Measurements from ENCODE around the gene SYNPR.

The SYNPR gene

DNA sequence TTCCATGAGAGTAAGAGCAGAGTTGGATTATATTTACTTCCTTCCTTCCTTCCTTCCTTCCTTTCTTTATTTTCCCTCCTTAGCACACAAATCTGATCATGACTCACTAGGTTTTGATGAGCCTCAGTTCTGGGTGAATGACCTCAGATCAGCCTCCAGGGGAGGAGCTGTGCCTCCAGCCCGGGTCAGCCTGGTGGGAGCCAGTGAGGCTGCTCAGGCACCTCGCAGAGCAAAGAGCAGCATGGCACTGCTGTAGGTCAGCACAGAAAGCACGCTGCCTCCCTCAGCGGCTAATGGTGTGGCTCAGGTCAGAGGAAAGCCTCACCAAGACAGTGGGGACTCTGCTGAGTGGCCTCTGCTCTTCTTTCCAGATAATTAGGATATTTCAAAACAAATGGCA, 108.5 kb downstream of the SYNPR start:
- no peak for DNase-seq

GRCh38 chr3:63387568-63387967, 109.5 kb downstream of the SYNPR start:
- no peak for DNase-seq

DNA sequence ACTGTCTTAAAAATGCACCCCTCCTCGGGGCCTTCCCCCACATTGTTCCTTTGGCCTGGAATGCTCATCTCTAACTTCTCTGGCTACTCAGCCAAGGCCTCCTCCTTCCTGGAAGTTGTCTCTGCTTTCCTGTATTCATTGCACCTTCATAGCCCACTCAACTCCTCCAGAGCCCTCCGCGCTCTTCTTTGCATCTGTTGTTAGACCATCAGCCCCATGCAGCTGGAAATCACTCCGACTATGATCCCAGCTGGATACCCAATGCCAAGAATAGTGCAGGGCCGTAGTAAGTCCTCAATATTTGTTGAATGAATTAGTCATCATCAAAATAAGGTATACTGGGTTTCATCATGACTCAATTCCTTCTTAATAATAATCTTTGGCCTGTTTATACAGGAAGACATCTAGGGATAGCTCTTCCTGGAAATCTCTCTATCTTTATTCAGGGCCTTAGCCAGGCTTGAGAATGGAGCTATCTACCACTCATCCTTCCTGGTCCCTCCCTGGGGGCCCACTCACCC, 112.7 kb downstream of the SYNPR start:
- DNase-seq = no peak

- DNase-seq = no peak
Measured at GRCh38 chr3:63395960-63396359, 117.9 kb downstream of the SYNPR start.

GRCh38 chr3:63400246-63400860, 122.2 kb downstream of the SYNPR start:
- DNase-seq = no peak

DNA sequence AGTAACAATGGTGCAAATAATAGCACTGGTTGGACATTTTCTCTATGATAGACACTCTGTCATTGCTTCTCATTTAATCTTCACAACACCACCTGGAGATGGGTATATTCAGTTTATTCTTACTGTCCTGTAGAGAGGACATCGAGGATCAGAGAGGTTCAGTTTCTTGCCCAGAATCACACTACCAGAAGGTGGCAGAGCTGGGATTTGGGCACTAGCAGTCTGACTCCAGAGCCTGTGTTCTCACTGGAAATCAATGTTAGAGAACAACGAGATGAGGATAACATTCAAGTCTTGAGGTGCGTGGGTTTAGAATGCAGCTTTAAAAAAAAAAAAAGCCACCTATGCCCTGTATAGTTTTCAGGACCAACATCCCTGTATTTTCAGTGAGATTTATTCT, 127.8 kb downstream of the SYNPR start:
- no peak for DNase-seq

DNA sequence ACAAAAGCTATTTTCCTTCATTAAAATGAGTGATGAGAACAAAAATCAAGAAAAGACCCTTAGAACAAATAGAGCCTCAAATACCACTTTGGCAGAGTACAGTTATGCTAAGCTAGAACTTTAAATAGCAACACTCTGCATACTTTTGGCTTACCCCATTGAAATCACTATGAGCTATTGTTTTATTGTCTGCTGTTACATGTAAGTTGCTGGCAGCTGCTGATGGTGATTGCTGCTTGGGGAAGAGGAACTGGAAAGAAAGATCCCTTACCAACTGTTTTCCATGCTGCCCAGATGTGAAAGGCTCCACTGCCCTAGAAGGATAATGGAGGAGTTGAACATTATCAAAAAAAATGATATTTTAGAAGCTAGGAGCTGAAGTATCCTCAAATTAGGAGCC, 135.4 kb downstream of the SYNPR start:
- DNase-seq = no peak

GRCh38 chr3:63414607-63415006, 136.5 kb downstream of the SYNPR start:
- no peak for DNase-seq

DNA sequence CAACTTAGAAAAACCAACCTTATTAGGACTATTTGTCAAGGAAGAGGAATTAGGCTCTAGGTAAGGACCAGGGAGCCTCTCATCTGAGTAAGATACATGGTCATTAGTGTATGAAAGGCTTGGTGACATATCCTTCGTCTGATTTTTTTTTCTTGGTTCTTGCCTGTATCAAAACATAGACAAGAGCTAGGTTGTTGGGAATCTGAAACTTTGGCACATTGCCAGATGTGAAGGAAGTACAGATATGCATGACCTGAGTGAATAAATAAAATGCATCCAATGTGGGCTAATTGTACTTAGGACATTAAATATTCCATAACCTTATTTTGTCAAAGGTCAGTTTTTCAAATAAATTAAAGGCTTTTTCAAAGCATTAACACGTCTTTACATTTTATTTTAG, 151.8 kb downstream of the SYNPR start:
- no peak for DNase-seq

GRCh38 chr3:63430875-63431274, 152.8 kb downstream of the SYNPR start:
- DNase-seq = no peak

GRCh38 chr3:63437858-63438257, 159.8 kb downstream of the SYNPR start:
- no peak for DNase-seq

DNA sequence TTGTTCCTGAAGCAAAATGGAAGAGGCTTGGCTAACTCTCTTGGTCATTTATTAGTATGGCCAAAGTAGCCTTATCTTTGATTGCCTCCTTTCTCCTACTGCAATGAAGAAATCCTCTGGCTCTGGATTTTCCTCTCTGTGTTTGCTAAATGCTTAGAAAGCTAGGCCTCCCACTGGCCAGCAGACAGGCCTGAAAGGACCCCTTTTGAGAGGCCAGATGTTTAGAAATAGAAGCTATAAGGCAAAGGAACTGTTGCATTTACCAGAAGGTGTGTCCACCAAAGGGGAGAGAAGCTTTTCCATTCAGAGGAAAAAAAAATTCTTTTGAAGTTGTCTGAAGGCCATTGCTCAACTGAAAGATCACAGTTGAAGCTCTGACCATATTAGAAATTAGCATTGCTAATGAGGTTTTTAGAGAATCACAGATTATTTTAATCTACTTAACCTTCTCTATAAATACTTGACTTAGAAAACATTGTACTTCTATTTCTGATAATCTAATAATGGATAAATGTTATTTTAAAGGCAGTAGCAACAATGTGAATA, 160.8 kb downstream of the SYNPR start:
- no peak for DNase-seq

DNA sequence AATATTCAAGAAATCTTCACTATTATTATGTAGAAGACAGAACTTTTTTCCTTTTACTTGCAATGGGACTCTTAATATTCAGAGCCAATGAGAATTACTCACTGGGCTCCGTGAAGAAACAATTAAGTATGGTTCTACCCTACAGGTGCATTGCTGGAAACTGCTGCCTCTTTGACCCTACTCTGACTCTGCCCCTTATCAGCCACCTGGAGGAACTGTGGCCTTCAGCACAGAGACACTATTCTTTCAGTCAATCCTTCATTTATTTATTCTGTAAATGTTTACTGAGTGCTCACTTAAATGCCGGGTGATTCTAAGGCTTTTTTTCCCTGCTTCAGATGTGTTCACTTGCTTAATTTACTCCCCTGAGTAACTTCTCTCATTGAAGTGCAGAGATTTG, 163.2 kb downstream of the SYNPR start:
- DNase-seq = no peak

- DNase-seq = no peak
Measured at GRCh38 chr3:63442918-63443317, 164.8 kb downstream of the SYNPR start.

DNA sequence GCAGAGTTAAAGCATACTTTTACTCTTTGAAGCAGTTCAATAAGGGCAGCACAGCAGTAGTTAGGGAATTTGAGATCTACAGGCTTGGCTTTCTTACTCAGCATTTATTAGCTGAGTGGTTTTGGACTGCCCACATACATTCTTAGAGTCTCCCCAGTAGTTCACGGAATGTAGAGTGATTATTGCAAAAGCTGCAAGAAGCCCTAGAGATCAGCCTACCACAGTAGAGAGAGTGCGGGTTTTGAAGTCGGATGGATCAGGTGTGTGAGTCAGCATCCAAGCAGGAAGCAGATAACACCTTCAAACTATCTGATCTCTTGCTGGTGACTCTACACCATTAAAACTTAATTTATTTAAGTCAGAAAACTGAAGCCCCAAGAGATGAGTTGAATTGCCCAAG, 171.9 kb downstream of the SYNPR start:
- DNase-seq = no peak

- DNase-seq = no peak
Measured at GRCh38 chr3:63450634-63451363, 172.7 kb downstream of the SYNPR start.

DNA sequence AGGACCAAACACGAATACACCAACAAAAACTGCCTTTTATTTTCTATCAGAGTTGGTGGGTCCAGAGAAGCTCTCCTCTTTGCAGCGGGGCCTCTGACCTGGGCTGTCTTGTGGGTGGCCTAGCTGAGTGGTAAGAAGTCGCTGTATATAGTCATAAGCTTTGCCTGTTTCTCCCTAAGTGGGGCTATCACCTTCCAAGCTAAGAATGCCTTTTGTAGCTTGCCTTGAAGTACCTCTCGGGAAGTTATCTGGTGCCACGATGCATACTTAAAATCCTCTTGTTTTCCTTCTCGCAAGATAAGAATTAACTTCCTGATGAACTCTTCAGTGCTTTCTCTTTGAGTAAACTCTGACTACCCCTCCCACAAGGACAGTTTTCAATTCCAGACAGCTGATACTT, 178.8 kb downstream of the SYNPR start:
- DNase-seq = no peak

DNA sequence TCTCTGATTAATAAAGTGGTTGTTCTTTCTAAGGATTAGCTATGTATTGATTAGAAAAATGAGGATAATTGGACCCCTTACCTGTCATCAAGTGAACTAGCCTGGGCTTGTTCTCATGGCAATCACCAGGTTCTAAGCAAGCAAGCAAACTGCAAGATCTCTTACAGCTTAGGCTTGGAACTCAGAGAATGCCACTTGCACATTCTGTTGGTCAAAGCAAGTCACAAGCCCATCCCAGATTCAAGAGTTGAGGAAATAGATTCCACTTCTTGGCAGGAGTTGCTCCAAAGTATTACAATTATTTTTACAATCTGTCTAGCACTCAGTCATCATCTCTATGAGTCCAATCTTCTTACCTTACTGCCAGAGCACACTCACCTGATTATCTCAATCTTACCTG, 180.3 kb downstream of the SYNPR start:
- no peak for DNase-seq

- no peak for DNase-seq
Measured at GRCh38 chr3:63462732-63463131, 184.6 kb downstream of the SYNPR start.

DNA sequence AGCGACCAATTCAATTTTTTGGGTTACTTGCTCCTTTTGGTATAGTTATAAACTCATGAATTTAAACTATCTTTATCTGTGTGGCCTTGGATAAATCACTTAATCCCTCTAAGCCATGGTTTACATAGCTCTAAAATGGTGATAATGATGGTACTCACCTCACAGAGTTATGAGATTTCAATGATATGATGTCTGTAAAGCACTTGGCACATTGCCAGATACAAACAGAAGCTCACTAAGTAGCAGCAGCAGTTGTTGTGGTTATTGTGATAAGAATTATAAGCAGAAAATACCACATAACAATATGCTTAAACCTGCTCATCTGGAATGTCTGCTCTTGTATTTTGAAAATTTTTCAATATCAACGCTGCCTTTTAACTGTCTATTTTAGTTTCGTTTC, 189.3 kb downstream of the SYNPR start:
- DNase-seq = no peak

GRCh38 chr3:63470745-63471144, 192.6 kb downstream of the SYNPR start:
- no peak for DNase-seq

DNA sequence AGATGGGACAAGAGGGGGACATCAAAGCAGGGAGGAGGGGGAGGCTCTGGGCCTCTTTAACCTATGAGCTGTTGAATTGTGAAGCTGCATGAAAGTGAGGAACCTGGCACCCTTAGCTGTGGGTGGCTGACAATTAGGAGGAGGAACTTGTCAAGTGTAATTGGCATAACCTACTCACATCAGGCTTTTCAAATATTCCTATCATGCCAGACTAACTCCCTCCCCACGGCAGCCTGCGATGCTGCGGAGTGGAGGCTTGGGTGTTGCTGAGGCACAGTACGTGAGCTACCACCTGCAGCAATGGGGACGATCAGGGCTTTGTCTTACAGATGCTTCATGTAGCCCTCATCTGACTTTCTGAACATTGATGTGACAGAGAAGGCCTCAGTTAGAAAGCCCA, 193.7 kb downstream of the SYNPR start:
- DNase-seq = no peak

DNA sequence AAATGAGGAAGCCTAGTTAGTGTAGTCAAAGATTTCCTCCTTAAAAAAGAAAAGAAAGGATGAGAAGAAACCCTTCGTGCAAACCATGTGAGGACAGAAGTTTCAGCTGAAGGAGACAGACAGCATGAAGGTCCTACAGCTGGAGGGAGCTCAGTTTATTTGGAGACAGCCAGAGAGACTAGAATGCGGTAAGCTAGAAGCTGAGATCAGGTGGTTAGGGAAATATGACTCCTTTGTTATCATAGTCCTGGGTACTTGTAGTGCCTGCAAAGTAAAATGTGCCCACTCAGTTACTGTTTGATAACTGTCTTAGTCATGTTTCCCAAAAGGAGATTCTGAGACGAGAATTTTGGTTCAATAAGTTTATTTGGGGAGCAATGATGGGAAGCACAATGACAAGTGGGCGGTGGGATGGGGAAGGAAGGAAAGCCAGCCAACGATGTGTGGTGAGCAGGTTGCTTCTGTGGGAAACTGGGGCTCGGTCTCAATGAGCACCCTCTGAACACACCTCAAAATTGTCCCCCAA, 195.6 kb downstream of the SYNPR start:
- no peak for DNase-seq
